HG03039 (cell line): ENCODE results near the gene SRP9.

Experiments used
- ATAC-seq: cut with Tn5 transposase; IDR thresholded peaks from one replicate; pipeline ENCODE4 v1.9.1; 2021; ENCODE audit warnings: mild to moderate bottlenecking, moderate library complexity; ENCODE audit not compliant: unreplicated experiment

The SRP9 gene, protein sequence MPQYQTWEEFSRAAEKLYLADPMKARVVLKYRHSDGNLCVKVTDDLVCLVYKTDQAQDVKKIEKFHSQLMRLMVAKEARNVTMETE

GRCh38 chr1:225777583-225778336, at the start of gene SRP9:
TSS of gene SRP9 (plus strand) at chr1:225777826. CDS start at chr1:225777941, 115 bp downstream.
- peak; percentile 99 for ATAC-seq

- ATAC-seq, result no peak
Observed at GRCh38 chr1:225731491-225731890, 46.1 kb upstream of the SRP9 start.

DNA sequence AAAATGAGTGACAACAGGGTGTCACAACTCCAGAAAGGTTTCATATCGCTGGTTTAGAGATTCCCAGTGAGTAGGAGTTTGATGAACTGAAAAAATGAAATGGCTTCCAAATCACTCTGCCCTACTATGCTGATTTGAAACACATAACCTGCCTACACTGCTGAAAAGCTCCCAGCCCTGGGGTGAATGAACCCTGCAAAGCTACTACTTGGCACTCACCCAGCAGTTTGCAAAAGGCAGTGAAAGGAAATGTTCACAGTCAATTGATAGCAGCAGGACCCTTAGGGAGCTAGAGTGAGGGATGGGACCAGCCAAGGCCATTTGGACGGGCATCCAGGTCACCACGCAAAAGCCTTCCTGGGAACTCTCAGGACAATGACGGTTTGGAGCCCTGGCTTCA, 44.4 kb upstream of the SRP9 start:
- no peak for ATAC-seq

GRCh38 chr1:225735252-225736149, 42.1 kb upstream of the SRP9 start:
- no peak for ATAC-seq

GRCh38 chr1:225736437-225737098, 41.1 kb upstream of the SRP9 start:
- ATAC-seq, result no peak

DNA sequence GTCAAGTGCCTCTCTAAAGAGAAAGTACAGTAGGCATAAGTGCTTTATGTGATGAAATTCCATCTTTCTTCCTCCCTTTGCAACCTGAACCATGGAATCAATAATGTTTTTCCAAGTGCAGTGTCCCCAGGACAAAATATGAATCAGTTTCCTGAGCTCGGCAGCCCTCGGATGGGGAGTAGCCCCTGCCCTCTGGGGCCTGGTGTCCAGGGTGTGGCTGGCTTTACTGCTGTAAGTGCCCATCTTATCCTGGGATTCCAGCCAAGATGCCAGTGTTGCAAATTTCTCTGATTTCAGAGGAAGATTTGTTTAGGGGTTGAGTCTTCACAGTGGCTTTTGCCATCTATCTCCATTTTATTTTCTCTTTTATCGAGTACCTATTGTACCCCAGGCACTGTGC, 40.5 kb upstream of the SRP9 start:
- no peak for ATAC-seq

DNA sequence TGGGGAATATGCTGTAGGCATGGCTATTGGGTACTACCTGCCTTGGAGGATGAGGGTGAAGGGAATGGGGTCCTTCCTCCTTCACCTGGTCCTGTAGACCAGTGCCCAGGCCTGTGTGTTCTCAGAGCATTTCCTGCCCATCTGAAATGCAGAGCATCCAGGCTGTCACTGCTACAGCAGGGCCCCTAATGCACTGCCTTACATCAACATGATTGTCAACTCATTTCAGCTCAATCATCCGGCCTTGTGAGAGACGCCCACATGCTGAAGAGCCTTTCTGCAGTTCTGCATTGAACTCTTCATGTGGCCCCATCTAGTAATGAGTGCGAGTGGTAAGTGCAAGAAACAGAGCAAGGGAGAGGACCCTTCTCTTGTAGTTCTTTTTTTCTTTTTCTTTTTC, 39.8 kb upstream of the SRP9 start:
- ATAC-seq, result no peak

GRCh38 chr1:225738763-225739162, 38.9 kb upstream of the SRP9 start:
- no peak for ATAC-seq

GRCh38 chr1:225739542-225740107, 38.0 kb upstream of the SRP9 start:
- no peak for ATAC-seq

DNA sequence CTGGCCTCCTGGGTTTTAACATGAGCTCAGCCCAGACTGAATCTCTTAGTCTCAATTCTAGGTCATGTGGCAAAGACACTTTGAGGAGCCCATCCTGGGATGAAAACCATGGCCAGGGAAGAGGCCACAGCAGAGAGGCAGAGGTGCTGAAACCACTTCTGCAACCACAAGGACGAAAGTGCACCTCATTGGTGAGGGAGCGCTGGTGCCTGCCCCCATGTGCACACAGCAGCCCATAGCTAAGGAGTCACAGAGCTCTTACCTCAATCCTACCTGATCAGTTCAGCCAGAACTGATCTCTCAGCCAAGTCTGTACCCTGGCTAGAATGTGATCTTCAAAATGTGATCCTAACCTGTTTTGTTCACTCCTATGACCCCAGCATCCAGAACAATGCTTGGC, 32.9 kb upstream of the SRP9 start:
- no peak for ATAC-seq

- ATAC-seq, result no peak
Observed at GRCh38 chr1:225745273-225745672, 32.4 kb upstream of the SRP9 start.

DNA sequence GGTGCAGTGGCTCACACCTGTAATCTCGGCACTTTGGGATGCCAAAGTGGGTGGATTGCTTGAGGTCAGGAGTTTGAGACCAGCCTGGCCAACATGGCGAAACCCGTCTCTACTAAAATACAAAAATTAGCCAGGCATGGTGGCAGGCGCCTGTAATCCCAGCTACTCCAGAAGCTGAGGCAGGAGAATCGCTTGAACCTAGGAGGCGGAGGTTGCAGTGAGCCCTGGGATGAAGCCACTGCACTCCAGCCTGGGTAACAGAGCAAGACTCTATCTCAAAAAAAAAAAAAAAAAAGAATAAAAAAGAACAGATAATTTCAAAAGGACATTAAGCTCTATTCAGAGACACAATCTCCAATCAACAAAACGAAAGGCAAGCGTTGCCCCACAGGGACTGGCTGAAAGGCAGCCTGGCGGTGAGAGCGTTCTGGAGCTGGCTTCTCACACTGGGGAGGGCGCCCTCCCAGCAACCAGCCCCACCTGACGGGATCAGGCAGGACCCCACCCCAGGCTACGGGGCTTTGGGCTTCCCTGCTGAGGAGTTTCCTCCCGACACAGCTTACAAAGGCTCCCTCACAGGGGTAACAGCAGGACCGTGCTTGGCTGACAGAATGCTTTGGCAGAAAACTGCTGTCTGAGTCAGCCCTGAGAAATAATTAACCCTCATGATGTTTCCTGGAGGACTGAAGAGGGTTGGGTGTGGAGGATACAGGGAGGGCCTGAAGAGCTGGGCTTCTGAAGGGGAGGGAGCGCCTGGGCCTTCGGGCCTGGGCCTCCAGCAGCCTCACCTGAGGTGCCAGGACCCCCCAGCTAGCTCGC, 31.1 kb upstream of the SRP9 start:
- no peak for ATAC-seq

- no peak for ATAC-seq
Observed at GRCh38 chr1:225747566-225747965, 30.1 kb upstream of the SRP9 start.

- ATAC-seq, result no peak
Observed at GRCh38 chr1:225748529-225748928, 29.1 kb upstream of the SRP9 start.

GRCh38 chr1:225749706-225750105, 27.9 kb upstream of the SRP9 start:
- ATAC-seq, result no peak

- no peak for ATAC-seq
Observed at GRCh38 chr1:225750420-225750819, 27.2 kb upstream of the SRP9 start.

GRCh38 chr1:225750875-225751824, 26.5 kb upstream of the SRP9 start:
- ATAC-seq, result no peak

DNA sequence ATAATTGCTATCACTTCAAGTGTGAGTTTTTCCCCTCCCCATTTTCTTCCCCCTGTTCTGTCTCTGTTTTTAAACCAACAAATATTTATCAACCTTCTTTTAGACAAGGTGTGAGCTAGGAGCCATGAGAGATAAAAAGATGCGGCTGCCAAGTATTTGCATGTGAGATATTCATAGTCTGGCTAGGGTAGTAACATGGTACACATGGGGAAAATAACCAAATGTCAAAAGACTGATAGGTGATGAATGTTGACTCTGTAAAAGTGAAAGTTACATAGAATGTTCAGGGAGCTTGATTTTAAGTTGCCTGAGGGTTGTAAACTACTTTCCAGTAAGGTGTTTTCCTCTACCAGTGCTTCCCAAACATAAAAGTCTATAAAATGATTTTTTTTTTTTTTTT, 25.4 kb upstream of the SRP9 start:
- ATAC-seq, result no peak
